Measurements from ENCODE around the gene MAP3K2.
"Not testable (repeated sequence)": the region's sequence is repeated elsewhere in the genome, so short reads cannot be mapped to it uniquely, and the experiment has no call there.

The MAP3K2 gene

DNA sequence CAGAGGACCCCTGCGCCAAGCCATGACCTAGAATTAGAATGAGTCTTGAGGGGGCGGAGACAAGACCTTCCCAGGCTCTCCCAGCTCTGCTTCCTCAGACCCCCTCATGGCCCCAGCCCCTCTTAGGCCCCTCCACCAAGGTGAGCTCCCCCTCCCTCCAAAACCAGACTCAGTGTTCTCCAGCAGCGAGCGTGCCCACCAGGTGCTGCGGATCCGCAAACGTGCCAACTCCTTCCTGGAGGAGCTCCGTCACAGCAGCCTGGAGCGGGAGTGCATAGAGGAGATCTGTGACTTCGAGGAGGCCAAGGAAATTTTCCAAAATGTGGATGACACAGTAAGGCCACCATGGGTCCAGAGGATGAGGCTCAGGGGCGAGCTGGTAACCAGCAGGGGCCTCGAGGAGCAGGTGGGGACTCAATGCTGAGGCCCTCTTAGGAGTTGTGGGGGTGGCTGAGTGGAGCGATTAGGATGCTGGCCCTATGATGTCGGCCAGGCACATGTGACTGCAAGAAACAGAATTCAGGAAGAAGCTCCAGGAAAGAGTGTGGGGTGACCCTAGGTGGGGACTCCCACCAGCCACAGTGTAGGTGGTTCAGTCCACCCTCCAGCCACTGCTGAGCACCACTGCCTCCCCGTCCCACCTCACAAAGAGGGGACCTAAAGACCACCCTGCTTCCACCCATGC, 33.5 kb upstream of the MAP3K2 start:
- DNase-seq = no peak

GRCh38 chr2:127420039-127420864, 32.5 kb upstream of the MAP3K2 start:
- no peak for DNase-seq

DNA sequence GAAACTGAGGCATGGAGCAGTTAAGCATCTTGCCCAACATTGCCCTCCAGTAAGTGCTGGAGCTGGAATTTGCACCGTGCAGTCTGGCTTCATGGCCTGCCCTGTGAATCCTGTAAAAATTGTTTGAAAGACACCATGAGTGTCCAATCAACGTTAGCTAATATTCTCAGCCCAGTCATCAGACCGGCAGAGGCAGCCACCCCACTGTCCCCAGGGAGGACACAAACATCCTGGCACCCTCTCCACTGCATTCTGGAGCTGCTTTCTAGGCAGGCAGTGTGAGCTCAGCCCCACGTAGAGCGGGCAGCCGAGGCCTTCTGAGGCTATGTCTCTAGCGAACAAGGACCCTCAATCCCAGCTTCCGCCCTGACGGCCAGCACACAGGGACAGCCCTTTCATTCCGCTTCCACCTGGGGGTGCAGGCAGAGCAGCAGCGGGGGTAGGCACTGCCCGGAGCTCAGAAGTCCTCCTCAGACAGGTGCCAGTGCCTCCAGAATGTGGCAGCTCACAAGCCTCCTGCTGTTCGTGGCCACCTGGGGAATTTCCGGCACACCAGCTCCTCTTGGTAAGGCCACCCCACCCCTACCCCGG, 31.8 kb upstream of the MAP3K2 start:
- no peak for DNase-seq

DNA sequence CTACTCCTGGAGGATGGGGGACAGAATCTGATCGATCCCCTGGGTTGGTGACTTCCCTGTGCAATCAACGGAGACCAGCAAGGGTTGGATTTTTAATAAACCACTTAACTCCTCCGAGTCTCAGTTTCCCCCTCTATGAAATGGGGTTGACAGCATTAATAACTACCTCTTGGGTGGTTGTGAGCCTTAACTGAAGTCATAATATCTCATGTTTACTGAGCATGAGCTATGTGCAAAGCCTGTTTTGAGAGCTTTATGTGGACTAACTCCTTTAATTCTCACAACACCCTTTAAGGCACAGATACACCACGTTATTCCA, 31.3 kb upstream of the MAP3K2 start:
- DNase-seq = no peak

GRCh38 chr2:127418300-127419111, 30.7 kb upstream of the MAP3K2 start, which contains the start of gene PROC:
PROC (plus strand) TSS chr2:127418427; CDS start chr2:127419943, 1,516 bp downstream.
- no peak for DNase-seq

- no peak for DNase-seq
Observed at GRCh38 chr2:127417406-127417805, 29.6 kb upstream of the MAP3K2 start.

DNA sequence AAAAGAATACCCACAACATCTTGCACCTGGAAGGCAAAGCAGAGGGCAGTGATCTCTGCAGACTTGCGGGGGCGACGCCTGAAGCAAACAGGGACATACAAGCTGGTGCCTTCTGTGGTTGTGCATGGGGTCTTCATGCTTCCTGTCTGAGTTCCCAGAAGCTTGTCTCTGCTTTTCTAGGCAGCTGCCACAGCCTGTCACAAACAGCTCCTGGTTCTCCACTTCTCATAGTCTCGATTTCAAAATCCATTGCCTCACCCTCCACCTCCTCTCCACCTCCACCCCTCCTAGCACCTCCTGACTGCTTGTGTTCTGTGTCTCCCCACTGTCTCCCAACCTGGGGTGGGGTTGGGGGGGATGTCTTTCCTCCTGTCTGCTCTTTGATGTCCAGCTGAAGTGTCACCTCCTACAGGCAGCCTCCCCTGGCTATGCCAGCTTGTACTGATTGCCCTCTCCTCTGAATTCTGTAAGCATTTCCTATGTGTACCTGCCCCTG, 28.8 kb upstream of the MAP3K2 start:
- no peak for DNase-seq

- DNase-seq = peak; percentile 36
Observed at GRCh38 chr2:127415593-127416505, 28.1 kb upstream of the MAP3K2 start.

GRCh38 chr2:127414638-127415592, 27.1 kb upstream of the MAP3K2 start:
- DNase-seq = no peak

DNA sequence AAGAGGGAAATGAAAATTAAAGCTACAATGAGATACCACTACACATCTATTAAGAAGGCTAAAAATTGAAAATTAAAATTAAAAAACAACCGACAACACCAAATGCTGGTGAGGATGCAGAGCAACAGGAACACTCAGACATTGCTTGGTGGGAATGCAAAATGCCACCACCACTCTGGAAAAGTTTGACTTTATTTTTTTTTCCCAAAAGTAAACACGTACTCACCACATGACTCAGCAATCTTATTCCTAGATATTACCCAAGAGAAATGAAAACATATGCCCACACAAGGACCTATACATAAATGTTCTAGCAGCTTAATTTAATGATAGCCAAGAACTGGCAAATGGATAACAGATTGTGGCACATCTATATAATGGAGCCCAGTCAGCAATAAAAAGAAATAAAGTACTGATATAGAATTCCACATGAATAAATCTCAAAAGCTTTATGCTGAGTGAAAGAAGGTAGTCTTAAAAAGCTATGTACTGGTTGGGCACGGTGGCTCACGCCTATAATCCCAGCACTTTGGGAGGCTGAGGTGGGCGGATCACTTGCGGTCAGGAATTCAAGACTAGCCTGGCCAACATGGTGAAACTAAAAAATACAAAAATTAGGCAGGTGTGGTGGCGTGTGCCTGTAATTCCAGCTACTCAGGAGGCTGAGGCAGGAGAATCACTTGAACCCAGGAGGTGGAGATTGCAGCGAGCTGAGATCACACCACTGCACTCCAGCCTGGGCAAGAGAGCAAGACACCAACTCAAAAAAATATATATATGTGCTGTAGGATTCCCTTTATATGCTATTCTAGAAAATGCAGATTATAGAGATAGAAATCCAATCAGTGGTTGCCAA, 26.2 kb upstream of the MAP3K2 start:
- peak; percentile 48 for DNase-seq

DNA sequence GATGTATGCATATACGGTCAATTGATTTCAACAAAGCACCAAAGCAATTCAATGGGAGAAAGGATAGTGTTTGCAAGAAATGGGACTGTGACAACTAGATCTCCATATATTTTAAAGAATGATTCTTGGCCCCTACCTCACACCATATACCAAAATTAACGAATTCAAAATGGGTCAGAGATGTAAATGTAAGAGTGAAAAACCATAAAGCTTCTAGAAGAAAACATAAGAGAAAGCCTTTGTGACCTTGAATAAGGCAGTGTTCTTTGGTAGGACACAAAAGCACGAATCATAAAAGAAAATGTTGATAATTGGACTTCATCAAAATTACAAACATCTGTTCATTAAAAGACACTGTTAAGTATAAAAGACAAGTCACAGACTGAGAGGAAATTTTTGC, 25.4 kb upstream of the MAP3K2 start:
- no peak for DNase-seq

DNA sequence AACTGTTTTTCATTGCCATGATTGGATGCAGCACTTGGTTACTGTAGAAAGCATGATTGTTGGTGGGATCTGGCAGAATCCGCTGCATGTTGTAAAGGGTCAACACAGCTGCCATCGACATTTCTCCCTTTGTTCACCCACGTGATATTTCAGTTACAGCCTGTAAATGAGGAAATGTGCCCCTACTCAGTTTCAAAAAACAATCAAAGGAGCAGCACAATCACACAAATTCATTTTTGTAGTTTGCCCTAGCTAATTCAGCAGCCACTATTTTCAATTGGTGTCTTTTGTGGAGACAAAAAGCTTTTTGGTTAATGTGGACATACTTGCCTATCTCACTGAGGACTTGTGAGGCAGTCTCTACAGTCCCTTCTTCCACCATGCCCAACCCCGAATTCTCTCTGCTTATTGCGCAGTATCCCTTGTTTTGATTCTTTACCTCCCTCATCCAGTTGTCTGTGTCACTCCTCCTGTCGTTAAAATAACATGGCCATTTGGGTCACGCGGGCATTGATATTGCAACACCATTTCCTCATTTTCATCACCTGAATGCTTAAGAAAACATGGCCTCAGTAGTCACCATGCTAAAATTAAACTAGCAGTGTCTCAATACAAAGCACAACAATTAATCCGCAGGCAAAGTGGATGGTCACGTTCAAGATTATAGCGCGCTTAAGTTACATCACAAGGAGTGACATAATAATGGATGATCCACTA, 24.0 kb upstream of the MAP3K2 start:
- no peak for DNase-seq

DNA sequence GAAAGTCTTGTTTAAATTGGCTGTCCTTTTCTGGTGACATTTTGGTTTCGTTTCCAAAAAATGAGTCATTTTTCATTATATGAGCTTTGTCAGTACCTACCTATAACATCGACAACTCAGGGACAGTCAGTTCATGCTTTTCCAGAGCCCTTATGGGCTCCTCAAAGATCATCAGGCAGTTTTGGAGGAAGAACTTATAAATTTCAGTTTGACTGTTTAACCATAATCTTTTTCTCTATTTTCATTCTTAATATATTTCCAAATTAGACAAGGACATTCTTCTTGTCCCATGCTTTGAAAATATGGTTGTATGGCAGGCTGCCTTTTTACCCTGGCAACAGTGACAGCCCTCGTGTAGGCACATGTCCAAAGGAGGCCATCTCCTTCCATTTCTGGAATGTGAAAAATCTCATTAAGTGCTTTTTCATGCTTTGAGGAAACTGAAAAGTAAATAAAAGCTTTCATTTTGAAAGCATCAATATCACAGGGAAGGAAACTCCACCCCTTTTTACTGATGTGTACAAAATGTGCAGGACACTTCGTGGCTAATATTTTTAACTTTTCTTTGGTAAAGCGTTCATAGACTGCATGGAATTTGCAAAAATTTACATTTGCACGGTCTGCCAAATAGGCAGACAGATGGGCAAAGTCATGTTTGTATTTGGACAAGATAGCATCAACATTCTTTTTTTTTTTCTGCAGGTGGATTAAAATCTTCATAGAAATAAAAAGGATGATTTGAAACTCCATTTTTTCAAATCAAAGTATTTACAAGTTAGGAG, 23.3 kb upstream of the MAP3K2 start:
- DNase-seq = peak; percentile 78

- not testable (repeated sequence) for DNase-seq
Observed at GRCh38 chr2:127409716-127410115, 21.9 kb upstream of the MAP3K2 start.

DNA sequence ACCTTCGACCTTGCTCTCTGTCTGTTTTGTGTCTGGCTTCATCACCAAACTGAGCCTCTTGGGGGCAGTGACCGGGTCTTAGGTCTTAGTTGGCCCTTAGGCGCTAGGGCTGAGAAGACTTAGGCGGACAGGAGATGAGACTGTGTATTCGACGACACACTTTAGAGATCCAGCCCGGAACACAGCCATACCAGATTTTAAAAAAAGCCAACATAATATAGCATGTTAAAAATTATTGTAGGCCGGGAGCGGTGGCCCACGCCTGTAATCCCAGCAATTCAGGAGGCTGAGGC, 21.0 kb upstream of the MAP3K2 start:
- DNase-seq = no peak

DNA sequence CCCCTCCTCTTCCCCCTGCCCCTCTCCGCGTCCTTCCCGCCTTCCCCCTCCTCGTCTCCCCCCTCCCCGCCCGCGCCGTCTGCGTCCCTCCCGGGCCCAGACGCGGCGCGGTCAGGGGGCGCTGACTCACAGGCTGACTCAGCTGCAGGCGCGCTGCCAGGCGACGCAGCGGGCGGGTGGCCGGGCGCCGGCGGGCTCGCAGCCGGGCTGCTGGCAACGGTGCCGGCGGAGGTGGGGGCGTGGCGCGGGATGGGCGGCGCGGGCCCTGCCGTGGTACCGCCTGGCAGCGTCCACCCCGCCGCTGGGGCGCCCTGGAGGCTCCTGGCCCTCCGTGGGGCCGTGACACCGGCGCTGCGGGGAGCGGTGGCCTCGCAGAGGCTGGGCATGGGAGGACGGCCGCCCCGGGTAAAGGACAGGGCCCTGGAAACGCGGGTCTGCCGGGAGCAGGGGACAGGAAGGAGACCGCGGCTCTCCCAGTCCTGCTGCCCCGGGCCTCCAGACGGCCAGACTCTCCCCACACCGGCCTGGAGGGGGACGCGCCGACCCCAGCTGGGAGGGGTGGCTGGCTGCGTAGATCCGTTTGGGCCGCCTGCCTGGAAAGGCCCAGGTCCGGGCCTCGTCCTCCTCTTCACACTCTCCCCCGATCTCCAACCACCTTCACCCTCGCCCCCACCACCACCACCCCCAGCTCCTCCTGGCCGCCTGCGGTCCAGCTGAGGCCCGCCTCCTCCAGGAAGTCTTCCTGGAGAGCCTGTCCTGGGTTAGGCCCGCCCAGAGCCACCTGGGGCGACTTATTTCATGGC, 20.4 kb upstream of the MAP3K2 start:
- peak; percentile 82 for DNase-seq

- no peak for DNase-seq
Observed at GRCh38 chr2:127407661-127408003, 19.9 kb upstream of the MAP3K2 start.

DNA sequence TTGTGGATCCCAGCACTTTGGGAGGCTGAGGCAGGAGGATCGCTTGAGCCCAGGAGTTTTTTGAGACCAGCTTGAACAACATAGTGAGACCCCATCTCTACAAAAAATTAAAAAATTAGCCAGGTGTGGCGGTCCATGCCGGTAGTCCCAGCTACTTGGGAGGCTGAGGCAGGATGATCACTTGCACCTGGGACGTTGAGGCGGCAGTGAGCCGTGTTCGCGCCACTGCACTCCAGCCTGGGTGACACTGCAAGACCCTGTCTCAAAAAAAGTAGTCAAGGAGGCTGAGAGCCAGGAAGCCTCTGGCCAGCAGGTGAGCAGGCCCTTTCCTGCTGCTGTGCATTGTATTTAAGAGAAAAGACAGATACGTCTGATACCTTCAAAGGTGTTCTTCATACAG, 19.3 kb upstream of the MAP3K2 start:
- no peak for DNase-seq

Measured in kidney glomerular epithelial cell (primary cell).